OCI-M1 (cell line): Measurements from ENCODE around the gene RNPEP.
"Not testable (repeated sequence)": the region's sequence is repeated elsewhere in the genome, so short reads cannot be mapped to it uniquely, and the experiment has no call there.

Experiments used
- DNase-seq: peaks from one replicate; lab custom pipeline; 2025; lab: John Stamatoyannopoulos, UW

RNPEP gene, protein sequence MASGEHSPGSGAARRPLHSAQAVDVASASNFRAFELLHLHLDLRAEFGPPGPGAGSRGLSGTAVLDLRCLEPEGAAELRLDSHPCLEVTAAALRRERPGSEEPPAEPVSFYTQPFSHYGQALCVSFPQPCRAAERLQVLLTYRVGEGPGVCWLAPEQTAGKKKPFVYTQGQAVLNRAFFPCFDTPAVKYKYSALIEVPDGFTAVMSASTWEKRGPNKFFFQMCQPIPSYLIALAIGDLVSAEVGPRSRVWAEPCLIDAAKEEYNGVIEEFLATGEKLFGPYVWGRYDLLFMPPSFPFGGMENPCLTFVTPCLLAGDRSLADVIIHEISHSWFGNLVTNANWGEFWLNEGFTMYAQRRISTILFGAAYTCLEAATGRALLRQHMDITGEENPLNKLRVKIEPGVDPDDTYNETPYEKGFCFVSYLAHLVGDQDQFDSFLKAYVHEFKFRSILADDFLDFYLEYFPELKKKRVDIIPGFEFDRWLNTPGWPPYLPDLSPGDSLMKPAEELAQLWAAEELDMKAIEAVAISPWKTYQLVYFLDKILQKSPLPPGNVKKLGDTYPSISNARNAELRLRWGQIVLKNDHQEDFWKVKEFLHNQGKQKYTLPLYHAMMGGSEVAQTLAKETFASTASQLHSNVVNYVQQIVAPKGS

DNA sequence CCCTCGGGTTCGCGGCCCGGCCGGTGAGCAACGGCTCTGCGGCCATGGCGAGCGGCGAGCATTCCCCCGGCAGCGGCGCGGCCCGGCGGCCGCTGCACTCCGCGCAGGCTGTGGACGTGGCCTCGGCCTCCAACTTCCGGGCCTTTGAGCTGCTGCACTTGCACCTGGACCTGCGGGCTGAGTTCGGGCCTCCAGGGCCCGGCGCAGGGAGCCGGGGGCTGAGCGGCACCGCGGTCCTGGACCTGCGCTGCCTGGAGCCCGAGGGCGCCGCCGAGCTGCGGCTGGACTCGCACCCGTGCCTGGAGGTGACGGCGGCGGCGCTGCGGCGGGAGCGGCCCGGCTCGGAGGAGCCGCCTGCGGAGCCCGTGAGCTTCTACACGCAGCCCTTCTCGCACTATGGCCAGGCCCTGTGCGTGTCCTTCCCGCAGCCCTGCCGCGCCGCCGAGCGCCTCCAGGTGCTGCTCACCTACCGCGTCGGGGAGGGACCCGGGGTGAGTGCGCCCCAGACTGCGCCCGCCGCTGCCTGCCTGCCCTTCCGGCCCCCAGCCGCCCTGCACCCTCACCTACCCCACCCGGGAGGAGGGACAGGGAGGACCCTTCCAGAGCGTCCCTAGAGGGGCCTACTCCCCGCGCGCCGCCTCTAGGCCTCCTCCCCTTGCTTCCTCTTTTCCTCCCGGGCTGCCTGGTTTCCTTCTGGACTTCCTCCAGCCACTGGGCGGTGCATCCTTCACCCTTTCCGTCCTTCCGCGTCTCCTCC lies at the start of gene RNPEP:
TSS of gene RNPEP (plus strand) at position 26 of the 757 bp plus-strand sequence. CDS start at position 45, 19 bp downstream.
- DNase-seq, result peak; percentile 93

DNA sequence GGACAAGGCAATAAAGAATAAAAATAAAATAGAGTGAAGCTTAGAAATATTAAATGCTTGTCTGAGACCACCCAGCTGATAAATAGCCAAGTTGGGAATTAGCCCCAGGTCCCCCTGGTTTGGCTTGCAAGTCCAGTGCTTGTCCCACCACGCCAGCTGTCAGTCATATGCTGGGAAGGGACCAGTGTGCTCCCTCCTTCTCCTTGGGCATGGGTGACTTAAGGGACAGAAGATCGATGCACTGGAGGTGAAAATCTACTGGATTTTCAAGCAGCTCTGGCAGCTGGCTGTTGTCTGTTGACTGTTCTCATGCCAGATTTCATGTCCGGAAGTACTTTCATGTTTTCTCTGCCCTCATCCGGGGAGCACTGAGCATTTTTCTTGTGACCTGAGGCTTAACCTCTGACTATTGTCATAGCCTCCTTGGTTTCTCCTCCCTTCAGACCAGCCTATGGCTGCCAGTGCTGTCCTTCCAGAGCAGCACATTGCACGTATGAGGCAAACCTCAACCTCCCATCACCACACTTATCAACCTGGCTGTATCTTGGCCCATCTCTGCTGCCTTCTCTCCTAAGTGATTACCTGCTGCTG lies 48.5 kb upstream of the RNPEP start:
- DNase-seq, result no peak

DNA sequence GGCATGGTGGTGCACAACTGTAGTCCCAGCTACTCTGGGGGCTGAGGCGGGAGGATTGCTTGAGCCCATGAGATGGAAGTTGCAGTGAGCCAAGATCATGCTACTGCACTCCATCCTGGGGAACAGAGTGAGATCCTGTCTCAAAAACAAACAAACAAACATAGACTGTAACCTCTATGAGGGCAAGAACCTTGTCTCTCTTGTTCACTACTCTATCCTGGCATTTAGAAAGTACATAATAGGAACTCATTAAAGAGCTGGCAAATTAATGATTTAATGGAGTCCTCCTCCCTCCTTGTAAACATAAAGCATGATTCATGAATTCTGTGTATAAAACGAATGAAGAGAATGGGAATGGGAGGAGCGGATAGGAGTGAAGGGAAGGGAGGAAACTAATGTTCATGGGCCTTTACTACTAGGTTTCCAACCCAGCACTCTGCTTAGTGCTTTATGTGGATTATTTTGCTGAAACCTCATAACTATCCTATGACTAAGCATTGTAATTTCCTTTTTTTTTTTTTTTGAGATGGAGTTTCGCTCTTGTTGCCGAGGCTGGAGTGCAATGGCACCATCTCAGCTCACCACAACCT lies 44.7 kb upstream of the RNPEP start:
- DNase-seq, result peak; percentile 34

DNA sequence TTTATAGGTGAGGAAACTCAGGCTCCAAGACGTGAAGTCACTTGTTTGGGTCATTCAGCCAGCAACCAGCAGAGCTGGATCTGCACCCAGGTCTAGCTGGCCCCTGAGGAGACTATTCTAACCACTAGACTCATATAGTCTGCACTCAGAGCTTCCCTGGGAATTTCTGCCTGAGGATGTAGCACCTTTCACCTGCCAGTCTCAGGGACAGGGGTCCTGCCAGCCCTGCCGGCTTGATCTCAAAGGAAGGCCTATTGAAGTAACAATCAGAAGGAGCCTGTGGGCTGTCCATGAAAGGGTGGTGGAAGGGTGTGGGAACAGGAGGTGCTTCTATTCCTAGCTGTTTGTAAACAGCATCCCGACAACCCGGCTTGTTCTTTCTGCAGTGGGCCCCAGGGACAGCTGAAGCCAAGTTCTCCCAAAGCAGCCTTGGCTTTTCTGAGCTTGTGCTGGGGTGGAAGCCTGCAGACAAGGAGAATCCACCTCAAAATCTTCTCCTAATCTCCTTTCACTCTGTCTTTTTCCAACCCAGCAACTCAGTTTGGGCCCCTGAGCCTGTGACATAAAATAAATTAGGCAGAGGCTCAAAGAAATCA lies 43.9 kb upstream of the RNPEP start:
- no peak for DNase-seq

DNA sequence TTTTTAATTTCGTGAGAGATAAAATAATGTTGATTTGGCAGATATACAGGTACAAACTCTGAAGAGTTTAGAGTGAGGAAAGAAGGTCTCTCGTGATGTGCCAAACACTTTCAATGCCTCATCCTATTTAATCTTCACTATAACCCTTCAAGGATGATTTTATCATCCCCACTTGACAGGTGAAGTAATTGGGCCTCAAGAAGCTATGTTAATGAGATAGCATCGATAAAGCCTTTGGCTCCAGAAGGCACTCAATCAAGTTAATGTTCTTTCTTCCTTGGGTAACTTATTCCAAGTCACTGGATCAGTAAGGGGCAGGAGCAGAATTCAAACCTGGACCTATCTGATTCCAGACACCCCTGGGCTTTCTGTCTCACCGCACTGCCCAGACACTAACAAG lies 43.3 kb upstream of the RNPEP start:
- DNase-seq, result no peak

DNA sequence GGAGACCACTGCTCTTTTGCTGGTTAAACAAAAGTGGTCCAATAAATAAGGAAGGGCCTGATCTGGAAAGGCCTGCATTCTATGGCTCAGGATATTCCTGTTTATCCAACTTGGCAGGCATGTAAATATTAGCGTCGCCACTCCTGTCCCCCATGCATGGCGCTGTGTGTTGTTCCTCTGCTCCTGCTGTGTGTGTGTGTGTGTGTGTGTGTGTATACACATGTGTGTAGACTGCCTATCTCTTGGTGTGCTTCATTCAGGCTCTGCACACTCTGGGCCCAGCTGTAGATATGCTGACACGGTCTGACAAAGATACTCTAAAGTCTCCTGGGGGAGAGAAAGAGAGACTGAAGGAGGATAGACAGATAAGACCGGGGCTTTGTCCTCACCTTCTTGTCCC lies 42.9 kb upstream of the RNPEP start:
- DNase-seq, result no peak

DNA sequence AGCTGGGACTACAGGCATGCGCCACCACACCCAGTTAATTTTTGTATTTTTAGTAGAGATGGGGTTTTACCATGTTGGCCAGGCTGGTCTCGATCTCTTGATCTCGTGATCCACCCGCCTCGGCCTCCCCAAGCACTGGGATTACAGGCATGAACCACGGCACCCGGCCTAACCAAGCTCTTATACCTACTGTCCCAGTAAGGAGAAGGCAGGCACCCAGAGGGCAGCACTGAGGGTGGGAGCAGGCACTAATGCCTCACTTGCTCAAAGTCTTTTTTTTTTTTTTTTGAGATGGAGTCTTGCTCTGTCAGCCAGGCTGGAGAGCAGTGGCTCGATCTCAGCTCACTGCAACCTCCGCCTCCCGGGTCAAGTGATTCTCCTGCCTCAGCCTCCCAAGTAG lies 42.1 kb upstream of the RNPEP start:
- not testable (repeated sequence) for DNase-seq

DNA sequence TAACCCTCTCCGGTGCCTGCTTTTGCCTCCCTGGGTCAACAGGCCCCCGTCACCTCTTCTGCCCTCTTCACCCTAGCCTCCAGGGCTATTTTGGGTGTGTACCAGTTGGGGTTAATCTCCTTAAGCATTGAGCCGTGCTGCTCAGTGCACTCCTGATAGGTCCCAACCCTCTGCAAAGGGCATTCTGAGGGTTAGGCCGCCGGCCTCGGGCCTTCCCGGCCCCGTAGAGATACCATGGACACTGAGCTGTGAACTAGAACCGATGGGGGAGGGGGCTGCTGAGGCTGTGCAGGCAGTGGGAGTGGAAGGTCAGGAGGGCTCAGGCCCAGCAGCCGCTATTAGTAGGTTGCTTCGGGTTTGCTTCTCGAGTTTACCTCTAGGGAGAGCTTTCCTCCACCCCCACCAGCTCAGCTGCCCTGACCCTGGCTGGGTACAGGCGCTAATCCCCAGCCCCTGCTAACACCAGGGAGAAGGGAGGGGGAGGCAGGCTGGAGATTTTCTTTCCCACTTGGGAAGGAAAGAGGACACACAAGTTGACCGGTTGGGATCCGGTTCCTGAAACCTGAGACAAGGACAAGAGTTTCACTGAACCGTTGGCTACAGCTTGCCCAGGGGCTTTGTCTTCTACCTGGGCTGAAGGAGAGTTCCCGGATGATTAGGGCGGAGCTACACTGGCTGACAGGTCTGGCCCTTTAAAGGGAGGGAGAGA lies 40.9 kb upstream of the RNPEP start:
- no peak for DNase-seq

DNA sequence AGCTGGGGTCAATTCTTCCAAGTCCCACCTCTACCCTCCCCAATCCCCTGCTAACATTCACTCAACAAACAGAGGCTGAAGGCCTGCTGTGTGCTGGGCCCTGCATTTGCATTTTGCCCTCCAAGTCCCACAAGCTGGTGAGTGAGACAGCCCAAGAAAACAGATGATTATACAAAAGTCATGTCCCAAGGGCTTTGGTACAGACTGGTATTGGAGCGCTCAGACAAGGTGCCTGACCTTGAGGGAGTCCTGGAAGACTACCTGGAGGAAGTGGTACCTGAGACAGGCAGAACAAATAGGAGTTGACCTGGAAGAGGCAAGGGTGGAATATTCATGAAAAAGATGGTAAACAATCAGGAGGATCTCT lies 40.3 kb upstream of the RNPEP start:
- no peak for DNase-seq

DNA sequence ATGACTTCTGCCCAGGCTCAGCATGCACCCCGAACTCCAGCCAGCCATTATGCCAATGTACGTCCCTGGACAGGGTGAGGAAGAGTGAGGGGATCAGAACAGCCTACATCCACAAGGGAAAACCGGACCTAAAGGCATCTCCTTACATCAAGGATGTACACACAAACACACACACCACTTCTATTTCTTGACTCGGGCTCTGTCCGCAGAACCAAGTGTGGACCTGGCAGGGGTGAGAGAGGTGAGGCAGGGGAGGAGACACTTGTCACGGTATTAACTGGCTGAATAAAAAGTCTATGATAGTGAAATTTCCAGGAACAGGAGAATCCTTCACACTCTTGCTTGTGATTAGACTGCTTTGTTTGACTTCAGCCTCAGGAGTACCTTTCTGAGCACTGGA lies 38.4 kb upstream of the RNPEP start:
- no peak for DNase-seq

DNA sequence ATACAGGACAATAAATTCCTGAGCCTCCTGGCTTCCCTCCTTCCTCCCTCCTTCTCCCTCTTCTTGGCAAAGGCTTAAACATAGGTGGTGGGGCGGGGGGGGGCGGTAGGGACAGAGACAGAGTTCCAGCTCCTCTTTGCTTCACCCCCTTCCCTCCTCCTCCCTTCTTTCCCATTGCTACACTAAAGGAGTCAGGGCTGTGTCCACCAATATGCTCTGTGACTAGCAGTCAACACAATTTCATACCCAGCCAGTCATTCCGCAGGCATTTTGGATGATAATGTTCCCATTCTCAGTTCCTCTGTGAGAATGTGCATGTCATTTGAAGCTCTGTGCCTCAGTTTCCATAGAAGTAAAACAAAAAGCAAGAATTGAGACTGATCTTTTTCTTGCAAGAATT lies 37.8 kb upstream of the RNPEP start:
- DNase-seq, result no peak

DNA sequence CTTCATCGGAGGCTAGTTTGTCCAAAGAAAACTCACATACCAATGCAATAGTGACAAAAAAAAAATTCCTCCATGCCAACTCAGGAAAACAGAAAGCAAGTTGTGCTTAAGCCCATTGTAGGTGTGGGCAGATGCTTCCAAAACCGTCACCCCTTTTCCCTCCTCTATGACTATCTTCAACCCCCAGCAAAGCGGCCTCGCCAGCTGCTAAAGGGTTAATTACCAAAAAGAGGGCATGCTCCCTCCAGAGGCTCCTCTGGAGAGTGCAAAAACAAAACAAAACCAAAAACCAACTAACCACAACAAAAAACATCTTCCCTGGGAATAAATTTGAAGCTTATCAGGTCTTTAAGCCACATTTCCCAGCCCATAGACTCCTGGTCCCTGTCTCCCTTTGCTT lies 37.3 kb upstream of the RNPEP start:
- DNase-seq, result peak; percentile 61

DNA sequence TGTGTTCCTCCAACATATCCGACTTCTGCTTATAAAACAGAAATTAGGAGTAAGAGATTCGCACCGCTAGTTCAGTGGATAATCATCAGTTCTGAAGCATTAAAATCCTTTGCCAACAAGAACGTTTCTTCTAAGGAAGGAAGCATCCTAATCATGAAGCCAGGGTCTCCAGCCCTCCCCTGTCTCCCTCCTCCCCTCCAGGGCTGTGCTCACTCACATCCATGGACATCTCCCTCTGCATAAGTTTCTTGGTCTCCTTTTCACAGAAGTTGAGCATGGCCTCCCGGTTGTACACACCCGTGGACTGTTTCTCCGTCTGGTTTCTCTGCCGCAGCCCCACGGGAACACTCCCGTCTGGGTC lies 36.6 kb upstream of the RNPEP start:
- DNase-seq, result no peak

DNA sequence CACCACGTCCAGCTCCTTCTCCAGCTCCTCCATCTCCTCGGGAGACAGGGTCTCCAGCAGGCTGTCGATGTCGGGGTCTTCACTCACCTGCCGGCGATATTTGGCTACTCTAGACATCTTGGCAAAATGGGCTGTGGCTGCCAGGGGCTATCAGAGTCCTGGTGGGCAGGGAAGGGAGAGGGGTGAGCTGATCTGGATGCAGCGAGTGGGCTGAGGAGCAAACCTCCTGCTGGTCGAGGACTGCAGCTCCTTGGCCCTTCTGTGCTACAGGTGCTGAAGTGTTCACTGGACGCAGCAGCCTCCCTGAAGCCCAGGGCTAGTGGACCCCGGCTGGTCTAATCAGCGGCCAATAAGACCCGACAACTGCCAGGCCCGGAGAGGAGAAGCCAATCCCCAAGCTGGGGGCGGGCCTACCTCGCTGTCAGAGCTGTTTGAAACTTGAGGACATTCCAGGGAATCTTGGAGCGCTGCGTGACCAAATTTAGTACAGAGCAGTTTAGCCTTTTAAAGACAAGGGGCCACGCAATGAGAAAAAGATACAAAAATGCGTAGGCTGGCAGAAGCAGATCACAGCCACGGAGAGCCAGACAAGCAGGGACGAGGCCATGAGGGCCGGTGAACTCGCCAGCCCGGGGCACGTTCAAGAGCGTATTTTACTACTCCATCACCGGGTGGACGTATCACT lies 36.1 kb upstream of the RNPEP start, which contains the start of gene LMOD1:
TSS of gene LMOD1 (minus strand) at position 325 of the 685 bp plus-strand sequence. CDS start at position 117, 208 bp downstream.
- DNase-seq, result peak; percentile 73

DNA sequence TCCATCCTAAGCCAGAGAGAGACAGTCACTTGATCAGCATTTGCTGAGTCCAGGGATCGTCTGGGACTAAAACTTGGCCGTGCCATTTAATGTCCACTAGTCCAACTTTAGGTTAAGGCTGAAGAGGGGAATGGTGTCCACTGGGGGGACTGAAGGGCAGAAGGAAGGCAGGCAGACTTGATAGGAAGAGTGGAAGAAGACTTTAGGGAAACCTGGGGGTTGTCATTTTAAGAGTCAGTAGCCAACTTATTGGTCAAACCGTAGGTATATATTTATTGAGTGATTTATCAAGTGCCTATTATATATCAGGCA lies 34.8 kb upstream of the RNPEP start:
- no peak for DNase-seq

DNA sequence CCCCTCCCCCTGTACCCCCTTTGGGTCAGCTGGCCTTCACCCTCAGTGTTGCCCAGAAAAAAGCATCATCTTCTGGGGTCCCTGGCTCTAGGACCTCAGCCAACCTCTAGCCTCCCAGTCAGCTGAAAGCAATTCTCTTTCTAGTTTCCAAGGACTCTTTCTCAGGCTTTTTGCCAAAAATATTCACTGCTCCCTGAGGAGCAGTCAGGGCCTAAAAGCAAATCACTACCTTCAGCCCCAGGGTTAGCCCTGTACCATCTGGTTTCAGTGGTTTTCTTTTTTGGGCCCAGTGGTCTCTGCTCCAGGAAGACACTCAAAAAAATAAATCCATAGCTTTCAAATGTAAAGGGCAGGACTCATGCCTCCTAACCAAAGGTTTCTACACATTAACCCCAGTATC lies 33.0 kb upstream of the RNPEP start:
- no peak for DNase-seq

DNA sequence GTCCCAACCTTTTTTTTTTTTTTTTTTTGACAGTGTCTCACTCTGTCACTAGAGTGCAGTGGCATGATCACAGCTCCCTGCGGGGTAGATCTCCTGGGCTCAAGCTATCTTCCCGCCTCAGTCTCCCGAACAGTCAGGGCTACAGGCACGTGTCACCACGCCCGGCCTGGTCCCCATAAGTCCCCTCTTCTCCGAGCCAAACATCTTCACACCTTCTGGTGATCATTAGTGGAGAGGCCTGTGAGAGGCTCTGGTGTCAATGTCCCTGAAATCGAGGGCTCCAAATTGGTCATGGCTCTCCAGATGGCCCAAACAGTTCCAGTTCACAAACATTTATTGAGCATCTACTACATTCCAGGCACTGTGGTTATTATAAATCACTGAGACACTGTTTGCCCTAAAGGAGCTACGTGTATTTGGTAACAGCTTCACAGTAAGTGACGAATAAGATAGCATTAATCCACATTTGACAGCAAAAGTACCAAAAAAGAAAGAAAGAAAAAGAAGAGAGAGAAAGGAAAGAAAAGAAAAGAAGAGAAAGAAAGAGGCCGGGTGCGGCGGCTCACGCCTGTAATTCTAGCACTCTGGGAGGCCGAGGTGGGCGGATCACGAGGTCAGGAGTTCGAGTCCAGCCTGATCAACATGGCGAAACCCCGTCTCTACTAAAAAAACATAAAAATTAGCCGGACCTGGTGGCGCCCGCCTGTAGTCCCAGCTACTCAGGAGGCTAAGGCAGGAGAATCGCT lies 28.0 kb upstream of the RNPEP start:
- peak; percentile 61 for DNase-seq

DNA sequence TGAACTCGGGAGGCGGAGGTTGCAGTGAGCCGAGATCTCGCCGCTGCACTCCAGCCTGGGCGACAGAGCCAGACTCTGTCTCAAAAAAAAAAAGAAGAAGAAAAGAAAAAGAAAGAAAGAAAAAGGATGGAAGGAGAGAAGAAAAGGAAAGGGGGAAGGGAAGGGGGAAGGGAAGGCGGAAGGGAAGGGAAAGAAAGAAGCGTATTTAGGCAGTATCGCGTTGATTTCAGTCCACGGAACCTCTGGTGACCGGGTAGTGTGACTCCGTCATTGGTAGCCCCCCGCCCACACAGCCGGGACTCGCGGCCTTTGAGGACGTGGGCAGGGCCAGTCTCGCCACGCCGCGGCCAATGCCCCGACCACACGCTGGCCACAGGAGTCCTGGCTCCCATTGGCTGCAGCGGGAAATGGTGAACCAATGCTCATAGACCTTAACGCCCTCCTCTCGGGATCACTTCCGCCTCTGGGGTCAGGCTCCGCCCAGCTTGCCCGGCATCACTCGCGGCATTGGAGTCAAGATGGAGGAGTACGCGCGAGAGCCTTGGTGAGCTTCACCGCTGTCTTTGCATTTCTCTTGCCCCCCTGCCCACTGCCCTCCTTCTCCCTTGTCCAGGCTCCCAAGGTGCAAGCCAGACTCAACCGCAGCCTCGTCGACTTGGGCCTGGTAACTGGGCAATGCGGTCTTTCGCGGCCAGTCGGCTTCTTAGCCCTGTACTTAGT lies 27.3 kb upstream of the RNPEP start, which contains the start of gene TIMM17A:
TSS of gene TIMM17A (plus strand) at position 495 of the 720 bp plus-strand sequence. CDS start at position 519, 24 bp downstream.
- peak; percentile 99 for DNase-seq

DNA sequence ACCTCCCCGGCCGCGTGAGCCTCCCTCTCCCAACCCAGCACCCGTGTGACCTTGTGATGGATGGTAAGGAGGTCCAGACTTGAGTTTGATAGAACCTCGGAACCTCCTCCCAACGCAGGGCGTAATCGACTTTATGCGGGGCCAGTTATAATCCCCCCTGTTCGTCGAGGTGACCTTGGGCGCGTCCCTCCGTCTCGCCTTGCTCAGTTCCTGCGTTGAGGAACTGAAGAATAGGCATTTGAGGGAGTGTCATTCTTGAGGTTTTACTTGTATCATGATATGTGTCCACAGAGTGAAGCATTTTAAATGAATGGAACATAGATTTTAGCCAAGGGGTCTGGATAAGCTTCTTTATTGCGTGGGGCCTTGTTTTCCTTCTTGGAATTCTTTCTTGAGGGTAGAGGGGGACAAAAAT lies 26.7 kb upstream of the RNPEP start:
- no peak for DNase-seq
